Stimulated activated CD8-positive, alpha-beta memory T cell treated with anti-CD3 and anti-CD28 coated beads, Interleukin-4, amount 100 ng/mL, for 48 hours (primary cell): Measurements from ENCODE around the gene BRINP2.

Experiments used
- DNase-seq: peaks from one replicate; pipeline ENCODE4 v3.0.0-alpha.2; 2020

The BRINP2 gene

GRCh38 chr1:177165069-177165439 lies 5.7 kb upstream of the BRINP2 start:
- DNase-seq = no peak

GRCh38 chr1:177171536-177172123 lies 872 bp downstream of the BRINP2 start:
- no peak for DNase-seq

GRCh38 chr1:177172272-177172671 lies 1.5 kb downstream of the BRINP2 start:
- DNase-seq = no peak

GRCh38 chr1:177172866-177173265 lies 2.1 kb downstream of the BRINP2 start:
- DNase-seq = no peak

GRCh38 chr1:177173976-177174375 lies 3.2 kb downstream of the BRINP2 start:
- no peak for DNase-seq

- no peak for DNase-seq
Measured at GRCh38 chr1:177174921-177175634, 4.3 kb downstream of the BRINP2 start.

GRCh38 chr1:177181280-177181630 lies 10.5 kb downstream of the BRINP2 start:
- no peak for DNase-seq

- peak; percentile 70 for DNase-seq
Measured at GRCh38 chr1:177181631-177182291, 11.0 kb downstream of the BRINP2 start.

GRCh38 chr1:177183836-177184235 lies 13.1 kb downstream of the BRINP2 start:
- no peak for DNase-seq

- no peak for DNase-seq
Measured at GRCh38 chr1:177185209-177185608, 14.5 kb downstream of the BRINP2 start.

GRCh38 chr1:177186639-177187038 lies 15.9 kb downstream of the BRINP2 start:
- no peak for DNase-seq

GRCh38 chr1:177190308-177190970 lies 19.7 kb downstream of the BRINP2 start:
- DNase-seq = no peak

- DNase-seq = no peak
Measured at GRCh38 chr1:177198243-177198642, 27.5 kb downstream of the BRINP2 start.

GRCh38 chr1:177200290-177200689 lies 29.5 kb downstream of the BRINP2 start:
- DNase-seq = no peak

GRCh38 chr1:177206831-177207355 lies 36.1 kb downstream of the BRINP2 start:
- DNase-seq = no peak

GRCh38 chr1:177208920-177209319 lies 38.2 kb downstream of the BRINP2 start:
- no peak for DNase-seq

- DNase-seq = no peak
Measured at GRCh38 chr1:177209357-177209756, 38.6 kb downstream of the BRINP2 start.

GRCh38 chr1:177210071-177210470 lies 39.3 kb downstream of the BRINP2 start:
- no peak for DNase-seq

GRCh38 chr1:177211231-177211630 lies 40.5 kb downstream of the BRINP2 start:
- no peak for DNase-seq

GRCh38 chr1:177216587-177217202 lies 45.9 kb downstream of the BRINP2 start:
- DNase-seq = no peak

GRCh38 chr1:177219554-177220458 lies 49.0 kb downstream of the BRINP2 start:
- DNase-seq = no peak

GRCh38 chr1:177223359-177223758 lies 52.6 kb downstream of the BRINP2 start:
- DNase-seq = no peak
